ENCODE data around the gene IL3RA. TPM values are rescaled to one million over a fixed set of nuclear protein-coding genes. Genes with fewer than 3 reads are reported as not detected.
A peak's percentile ranks its signal among the peaks of the same experiment; 100 is the strongest.
"Not testable (repeated sequence)": the region's sequence is repeated elsewhere in the genome, so short reads cannot be mapped to it uniquely, and the experiment has no call there.

The IL3RA gene
- total and polyA plus RNA-seq, 5 donors from 2014 or later = 0.18 to 1.2 TPM; not detected in 3

DNA sequence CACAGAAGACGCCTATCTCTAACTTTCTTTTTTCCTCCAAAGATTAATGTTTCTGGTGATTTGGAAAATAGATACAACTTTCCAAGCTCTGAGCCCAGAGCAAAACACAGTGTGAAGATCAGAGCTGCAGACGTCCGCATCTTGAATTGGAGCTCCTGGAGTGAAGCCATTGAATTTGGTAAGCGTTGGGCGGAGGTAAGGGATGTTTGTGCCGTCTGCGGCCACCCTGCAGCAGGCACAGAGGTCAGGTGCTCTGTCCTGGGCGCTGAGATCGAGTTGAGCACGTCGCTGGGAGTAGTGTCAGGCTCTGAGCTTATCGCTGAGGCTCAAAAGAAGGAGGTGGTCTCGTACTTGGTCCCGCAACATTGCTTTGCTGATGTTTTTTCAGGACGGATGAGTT lies 36.1 kb upstream of the IL3RA start:
- Mint-ChIP-seq H3K36me3 (no peaks in the 10 kb centered on the region), H3K4me1 (no peaks in the 10 kb centered on the region), H3K9me3 (peaks cover 0 to 5% (median 0%) of the 10 kb centered on the region in 7 donors), H3K27ac (no peak overlapping the region), H3K27me3 (no peaks in the 10 kb centered on the region), H3K4me3 (no peak overlapping the region)
- Histone ChIP-seq H3K4me1 (ENCODE audit: control insufficient read depth, insufficient read depth, low read length, poor library complexity, severe bottlenecking) (no peaks in the 10 kb centered on the region), H3K36me3 (ENCODE audit: control insufficient read depth, insufficient read depth, low read length) (no peaks in the 10 kb centered on the region), H3K27me3 (ENCODE audit: control insufficient read depth, insufficient read depth, low read length) (no peaks in the 10 kb centered on the region), H3K4me3 (ENCODE audit: low read depth, low read length) (no peak overlapping the region), H3K27ac (ENCODE audit: insufficient read depth, low read length, poor library complexity, severe bottlenecking) (no peak overlapping the region), H3K9me3 (ENCODE audit: control insufficient read depth in 2 of 2, low read length in 2 of 2) (no peaks in the 10 kb centered on the region)
- ATAC-seq (ENCODE audit: low read depth in 2 of 2) (no peak), DNase-seq (no peak)

DNA sequence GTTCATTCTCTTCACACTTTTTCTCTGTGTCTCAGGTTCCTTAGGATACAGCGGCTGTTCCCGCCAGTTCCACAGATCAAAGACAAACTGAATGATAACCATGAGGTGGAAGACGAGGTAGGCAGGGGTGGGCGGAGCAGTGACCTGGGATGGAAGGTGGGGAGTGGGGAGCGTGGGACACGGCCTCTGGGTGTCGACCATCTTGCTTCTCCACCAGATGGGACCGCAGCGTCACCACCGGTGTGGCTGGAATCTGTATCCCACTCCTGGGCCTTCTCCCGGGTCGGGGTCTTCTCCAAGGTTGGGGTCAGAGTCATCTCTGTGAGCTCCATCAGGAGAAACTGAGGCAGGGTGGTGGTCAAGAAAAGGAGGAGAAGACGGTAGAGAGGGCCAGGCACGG lies 31.2 kb upstream of the IL3RA start:
- Histone ChIP-seq H3K27me3 (ENCODE audit: control insufficient read depth, insufficient read depth, low read length) (no peaks in the 10 kb centered on the region), H3K9me3 (ENCODE audit: control insufficient read depth in 2 of 2, low read length in 2 of 2) (peaks cover 0 to 5% of the 10 kb centered on the region in 2 experiments), H3K27ac (ENCODE audit: insufficient read depth, low read length, poor library complexity, severe bottlenecking) (no peak overlapping the region), H3K4me1 (ENCODE audit: control insufficient read depth, insufficient read depth, low read length, poor library complexity, severe bottlenecking) (no peaks in the 10 kb centered on the region), H3K36me3 (ENCODE audit: control insufficient read depth, insufficient read depth, low read length) (no peaks in the 10 kb centered on the region), H3K4me3 (ENCODE audit: low read depth, low read length) (no peak overlapping the region)
- peaks cover 0 to 2% (median 0%) of the 10 kb centered on the region in 4 donors for H3K4me1 Mint-ChIP-seq
- H3K4me3 Mint-ChIP-seq = no peak overlapping the region
- no peak for DNase-seq
- peak overlapping the region in 1 of 3 donors; percentile 60 for H3K27ac Mint-ChIP-seq
- peaks cover 4% of the 10 kb centered on the region for H3K36me3 Mint-ChIP-seq
- H3K27me3 Mint-ChIP-seq = no peaks in the 10 kb centered on the region
- peaks cover 0 to 15% (median 3%) of the 10 kb centered on the region in 7 donors for H3K9me3 Mint-ChIP-seq
- no peak for ATAC-seq (ENCODE audit: low read depth in 2 of 2)

DNA sequence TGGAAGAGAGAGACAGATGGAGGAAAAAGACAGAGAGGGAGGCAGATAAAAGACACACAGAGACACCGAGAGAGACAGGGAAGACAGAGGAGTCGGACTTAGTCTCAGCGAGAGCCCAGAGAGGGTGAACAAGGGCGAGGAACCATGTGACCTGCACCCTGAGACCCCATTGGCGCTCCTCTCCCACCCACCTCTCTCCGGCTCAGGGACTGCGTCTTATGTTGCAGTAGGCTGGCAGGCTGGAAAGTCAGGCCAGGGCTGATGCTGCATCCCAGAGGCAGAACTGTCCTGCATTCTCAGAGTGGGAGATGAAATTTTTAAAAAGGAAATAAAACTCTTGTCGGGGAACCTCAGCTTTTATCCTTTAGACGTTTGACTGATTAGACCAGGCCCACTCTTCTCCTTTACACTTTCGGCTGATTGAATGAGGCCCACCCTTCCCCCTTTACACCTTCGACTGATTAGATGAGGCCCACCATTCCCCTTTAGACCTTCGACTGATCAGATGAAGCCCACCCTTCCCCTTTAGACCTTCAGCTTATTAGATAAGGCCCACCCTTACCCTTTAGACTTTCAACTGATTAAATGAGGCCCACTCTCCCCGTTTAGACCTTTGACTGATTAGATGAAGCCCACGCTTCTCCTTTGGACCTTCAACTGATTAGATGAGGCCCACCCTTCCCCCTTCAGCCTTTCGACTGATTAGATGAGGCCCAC lies 29.5 kb upstream of the IL3RA start:
- Mint-ChIP-seq H3K9me3 (peaks cover 0 to 15% (median 3%) of the 10 kb centered on the region in 7 donors), H3K36me3 (peaks cover 4% of the 10 kb centered on the region), H3K27me3 (no peaks in the 10 kb centered on the region), H3K27ac (peak overlapping the region in 1 of 3 donors; percentile 15), H3K4me1 (peaks cover 0 to 2% (median 0%) of the 10 kb centered on the region in 4 donors), H3K4me3 (peak overlapping the region in 1 of 4 donors; percentile 2)
- Histone ChIP-seq H3K4me3 (ENCODE audit: low read depth, low read length) (no peak overlapping the region), H3K27me3 (ENCODE audit: control insufficient read depth, insufficient read depth, low read length) (no peaks in the 10 kb centered on the region), H3K27ac (ENCODE audit: insufficient read depth, low read length, poor library complexity, severe bottlenecking) (no peak overlapping the region), H3K9me3 (ENCODE audit: control insufficient read depth in 2 of 2, low read length in 2 of 2) (peaks cover 0 to 5% of the 10 kb centered on the region in 2 experiments), H3K4me1 (ENCODE audit: control insufficient read depth, insufficient read depth, low read length, poor library complexity, severe bottlenecking) (no peaks in the 10 kb centered on the region), H3K36me3 (ENCODE audit: control insufficient read depth, insufficient read depth, low read length) (no peaks in the 10 kb centered on the region)
- no peak for DNase-seq
- no peak for ATAC-seq (ENCODE audit: low read depth in 2 of 2)

DNA sequence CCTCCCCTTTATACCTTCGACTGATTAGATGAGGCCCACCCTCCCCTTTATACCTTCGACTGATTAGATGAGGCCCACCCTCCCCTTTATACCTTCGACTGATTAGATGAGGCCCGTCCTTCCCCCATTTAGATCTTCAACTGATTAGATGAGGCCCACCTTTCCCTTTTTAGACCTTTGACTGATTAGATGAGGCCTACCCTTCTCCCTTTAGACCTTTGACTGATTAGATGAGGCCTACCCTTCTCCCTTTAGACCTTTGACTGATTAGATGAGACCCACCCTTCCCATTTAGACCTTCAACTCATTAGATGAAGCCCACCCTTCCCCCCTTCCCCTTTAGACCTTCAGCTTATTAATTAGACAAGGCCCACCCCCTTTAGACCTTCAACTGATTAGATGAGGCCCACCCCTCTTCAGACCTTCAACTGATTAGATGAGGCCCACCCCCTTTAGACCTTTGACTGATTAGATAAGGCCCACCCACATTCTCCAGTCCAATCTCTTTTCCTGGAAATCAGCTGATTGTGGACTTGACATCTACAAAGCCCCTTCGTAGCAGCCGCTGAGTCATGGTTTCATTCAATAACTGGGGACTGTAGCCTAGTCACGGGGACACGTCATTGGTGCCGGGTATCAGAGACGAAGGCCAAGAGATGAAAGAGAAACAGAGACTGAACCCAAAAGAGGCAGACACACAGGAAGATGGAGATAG lies 28.8 kb upstream of the IL3RA start:
- Mint-ChIP-seq H3K4me1 (peaks cover 0 to 2% (median 0%) of the 10 kb centered on the region in 4 donors), H3K9me3 (peaks cover 0 to 15% (median 3%) of the 10 kb centered on the region in 7 donors), H3K36me3 (peaks cover 4% of the 10 kb centered on the region), H3K27ac (no peak overlapping the region), H3K27me3 (no peaks in the 10 kb centered on the region), H3K4me3 (peak overlapping the region in 1 of 4 donors; percentile 43)
- no peaks in the 10 kb centered on the region for H3K36me3 ChIP-seq (ENCODE audit: control insufficient read depth, insufficient read depth, low read length)
- no peaks in the 10 kb centered on the region for H3K27me3 ChIP-seq (ENCODE audit: control insufficient read depth, insufficient read depth, low read length)
- peaks cover 0 to 5% of the 10 kb centered on the region in 2 experiments for H3K9me3 ChIP-seq (ENCODE audit: control insufficient read depth in 2 of 2, low read length in 2 of 2)
- no peaks in the 10 kb centered on the region for H3K4me1 ChIP-seq (ENCODE audit: control insufficient read depth, insufficient read depth, low read length, poor library complexity, severe bottlenecking)
- H3K4me3 ChIP-seq (ENCODE audit: low read depth, low read length) = no peak overlapping the region
- ATAC-seq (ENCODE audit: low read depth in 2 of 2) = no peak
- no peak for DNase-seq
- no peak overlapping the region for H3K27ac ChIP-seq (ENCODE audit: insufficient read depth, low read length, poor library complexity, severe bottlenecking)

DNA sequence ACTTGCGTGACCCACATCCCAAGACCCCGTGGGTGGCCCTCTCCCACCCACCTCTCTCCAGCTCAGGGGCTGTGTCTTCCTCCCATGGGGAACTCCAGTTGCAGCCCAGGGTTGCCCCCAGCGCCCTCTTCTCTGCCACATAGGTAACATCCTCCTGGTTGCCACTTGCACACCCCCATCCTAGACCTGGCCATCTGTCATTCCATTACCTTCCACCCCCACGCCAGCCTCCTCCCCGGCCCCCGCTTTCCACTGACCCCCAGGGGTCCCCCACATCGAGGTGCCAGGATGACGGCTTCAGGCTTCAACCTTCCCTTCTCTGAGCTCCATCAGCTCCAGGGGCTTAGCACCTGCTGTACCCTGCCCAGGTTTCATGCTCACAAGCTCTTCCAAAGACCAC lies 28.1 kb upstream of the IL3RA start:
- peaks cover 0 to 5% of the 10 kb centered on the region in 2 experiments for H3K9me3 ChIP-seq (ENCODE audit: control insufficient read depth in 2 of 2, low read length in 2 of 2)
- H3K27me3 Mint-ChIP-seq = no peaks in the 10 kb centered on the region
- ATAC-seq (ENCODE audit: low read depth in 2 of 2) (no peak), DNase-seq (no peak)
- H3K27me3 ChIP-seq (ENCODE audit: control insufficient read depth, insufficient read depth, low read length) = no peaks in the 10 kb centered on the region
- H3K4me1 ChIP-seq (ENCODE audit: control insufficient read depth, insufficient read depth, low read length, poor library complexity, severe bottlenecking) = no peaks in the 10 kb centered on the region
- peaks cover 0 to 15% (median 3%) of the 10 kb centered on the region in 7 donors for H3K9me3 Mint-ChIP-seq
- no peak overlapping the region for H3K27ac ChIP-seq (ENCODE audit: insufficient read depth, low read length, poor library complexity, severe bottlenecking)
- H3K36me3 ChIP-seq (ENCODE audit: control insufficient read depth, insufficient read depth, low read length) = no peaks in the 10 kb centered on the region
- H3K36me3 Mint-ChIP-seq = peaks cover 4% of the 10 kb centered on the region
- H3K4me1 Mint-ChIP-seq = peaks cover 0 to 2% (median 0%) of the 10 kb centered on the region in 4 donors
- H3K27ac Mint-ChIP-seq = no peak overlapping the region
- H3K4me3 ChIP-seq (ENCODE audit: low read depth, low read length) = no peak overlapping the region
- no peak overlapping the region for H3K4me3 Mint-ChIP-seq

- not testable (repeated sequence) for H3K36me3 Mint-ChIP-seq; H3K27ac ChIP-seq (ENCODE audit: insufficient read depth, low read length, poor library complexity, severe bottlenecking); H3K4me1 Mint-ChIP-seq
These were observed 27.7 kb upstream of the IL3RA start for GRCh38 chrX:1308917-1309316.

GRCh38 chrX:1313788-1314187 lies 22.8 kb upstream of the IL3RA start:
- no peaks in the 10 kb centered on the region for H3K9me3 ChIP-seq (ENCODE audit: control insufficient read depth in 2 of 2, low read length in 2 of 2)
- no peak overlapping the region for H3K27ac ChIP-seq (ENCODE audit: insufficient read depth, low read length, poor library complexity, severe bottlenecking)
- peaks cover 0 to 6% (median 2%) of the 10 kb centered on the region in 4 donors for H3K4me1 Mint-ChIP-seq
- no peak overlapping the region for H3K4me3 Mint-ChIP-seq
- H3K36me3 Mint-ChIP-seq = no peaks in the 10 kb centered on the region
- no peak overlapping the region for H3K4me3 ChIP-seq (ENCODE audit: low read depth, low read length)
- H3K4me1 ChIP-seq (ENCODE audit: control insufficient read depth, insufficient read depth, low read length, poor library complexity, severe bottlenecking) = no peaks in the 10 kb centered on the region
- peaks cover 0 to 4% (median 0%) of the 10 kb centered on the region in 7 donors for H3K9me3 Mint-ChIP-seq
- no peak for ATAC-seq (ENCODE audit: low read depth in 2 of 2)
- no peak for DNase-seq
- H3K27ac Mint-ChIP-seq = no peak overlapping the region
- no peaks in the 10 kb centered on the region for H3K36me3 ChIP-seq (ENCODE audit: control insufficient read depth, insufficient read depth, low read length)
- no peaks in the 10 kb centered on the region for H3K27me3 ChIP-seq (ENCODE audit: control insufficient read depth, insufficient read depth, low read length)
- peaks cover 7% of the 10 kb centered on the region for H3K27me3 Mint-ChIP-seq

More at GRCh38 chrX:1308917-1309316, 27.7 kb upstream of the IL3RA start:
- not testable (repeated sequence) for H3K36me3 ChIP-seq (ENCODE audit: control insufficient read depth, insufficient read depth, low read length); DNase-seq; H3K4me1 ChIP-seq (ENCODE audit: control insufficient read depth, insufficient read depth, low read length, poor library complexity, severe bottlenecking); H3K27ac Mint-ChIP-seq; ATAC-seq (ENCODE audit: low read depth in 2 of 2); H3K27me3 ChIP-seq (ENCODE audit: control insufficient read depth, insufficient read depth, low read length); H3K9me3 ChIP-seq (ENCODE audit: control insufficient read depth in 2 of 2, low read length in 2 of 2); H3K4me3 ChIP-seq (ENCODE audit: low read depth, low read length); H3K4me3 Mint-ChIP-seq; H3K27me3 Mint-ChIP-seq
- peaks cover 0 to 15% (median 3%) of the 10 kb centered on the region in 7 donors for H3K9me3 Mint-ChIP-seq

Measured in CD4-positive, CD25-positive, alpha-beta regulatory T cell (primary cell).